Psoas muscle (tissue), 8 donors: Measurements from ENCODE around the gene METTL23. TPM values are rescaled to one million over a fixed set of nuclear protein-coding genes. Genes with fewer than 3 reads are reported as not detected.

ENCODE experiments used
- ATAC-seq, 4 donors: fragments of 200-7000 bp; cut with Tn5 transposase; one replicate each; pipeline ENCODE4 v1.9.1; 2020; ENCODE audit warnings: moderate library complexity in 3 of 4, mild to moderate bottlenecking in 2 of 4
- DNase-seq, 2 donors: peaks; one replicate each; pipeline ENCODE4 v3.0.0-alpha.2; 2020
- H3K27ac ChIP-seq: fragments of 200-600 bp; one replicate; pipeline ENCODE4 v1.8.0; 2022
- H3K27me3 ChIP-seq, 3 donors: fragments of 200-600 bp in 1 of 3; one replicate each; pipeline versions ENCODE4 v1.6.1 to v1.8.0; 2013 to 2022; ENCODE audit warnings: low read length in 2 of 3, mild to moderate bottlenecking in 2 of 3, moderate library complexity in 1 of 3; ENCODE audit not compliant: insufficient read depth in 3 of 3
- H3K36me3 ChIP-seq, 2 donors: fragments of 200-600 bp in 1 of 2; one replicate each; pipeline versions ENCODE4 v1.6.1 to v1.8.0; 2013 to 2022; ENCODE audit warnings: low read depth in 1 of 2, mild to moderate bottlenecking in 1 of 2, moderate library complexity in 1 of 2; ENCODE audit not compliant: insufficient read depth in 1 of 2
- H3K4me1 ChIP-seq: fragments of 200-600 bp; one replicate; pipeline ENCODE4 v1.8.0; 2022
- H3K4me3 ChIP-seq: fragments of 200-600 bp; one replicate; pipeline ENCODE4 v1.8.0; 2022; ENCODE audit warnings: mild to moderate bottlenecking
- H3K9me3 ChIP-seq: fragments of 200-600 bp; one replicate; pipeline ENCODE4 v1.8.0; 2022
- WGBS, 3 donors: extraction: QIAGEN DNeasy Blood & Tissue Kit; methylation state at CpG; one replicate each; pipeline versions ENCODE4 v1.1.6 to v1.1.7; 2013; 5-methylcytosine and 5-hydroxymethylcytosine counted together
- intact Hi-C, 2 donors: fragments of 100-400 bp; cut with DNase I; formaldehyde crosslinking; loops; one replicate each; pipeline versions ENCODE4 v1.11.0 to v1.14.2; 2022
- polyA plus RNA-seq, 3 donors: library from polyadenylated mRNA; stranded (reverse); fragments of 200-250 nt; gene quantifications; one replicate each; pipeline ENCODE4 v1.2.3, GENCODE V29; 2013
- total RNA-seq, 4 donors: library from RNA; stranded (reverse); fragmentation: NEBNext Ultra II Directional in 2 of 4; extraction: Animal tissue kit (Norgen Biotek cat#: 25700) in 2 of 4; gene quantifications; one replicate each; pipeline versions ENCODE4 v1.2.1 to v1.2.4, GENCODE V29; 2021 to 2023
- TF ChIP-seq, protein P1 (sequence below): fragments of 200-600 bp; IDR thresholded peaks from one replicate; pipeline ENCODE4 v1.8.0; 2022; ENCODE audit warnings: antibody characterized with exemption
- donor health status: healthy with polysubstance abuse.
- donor health status: DM: no; HTN: no; CAD: no; lungs with moderate emphysema.
- donor health status: Bipolar disorder and iron deficiency.
- donor health status: healthy.
- donor health status: DM: yes; HTN: yes; CAD: no.
- donor health status: DM: no; HTN: no; CAD: no.
- donor health status: DM: no; HTN: no; CAD: no.
- donor health status: DM: yes; HTN: yes; CAD: no.

Gene METTL23
- total and polyA plus RNA-seq, 7 donors = 19.0 to 54.0 (median 27.0) TPM

DNA sequence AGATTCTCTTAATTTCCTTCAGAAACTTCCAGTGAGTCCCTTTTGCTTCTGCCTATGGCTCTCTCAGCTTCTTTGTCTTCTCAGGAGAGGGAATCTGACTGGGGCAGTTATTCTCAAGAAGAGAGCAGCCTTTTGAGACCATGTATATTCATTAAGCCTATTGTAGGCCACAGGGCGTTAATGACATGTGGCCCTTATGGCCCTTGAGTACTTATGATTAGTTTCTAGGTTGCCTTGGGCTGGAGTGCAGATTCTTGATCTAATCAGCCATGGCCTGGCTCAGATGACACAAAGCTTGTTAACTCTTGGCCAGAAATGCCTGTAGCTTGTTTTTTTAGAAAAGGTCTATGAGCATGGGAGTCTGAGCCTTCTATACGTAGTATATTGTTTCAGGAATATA, 28.6 kb downstream of the METTL23 start:
- Histone ChIP-seq H3K4me1 (no peaks in the 10 kb centered on the region), H3K36me3 (peaks cover 4 to 79% of the 10 kb centered on the region in 2 donors), H3K9me3 (no peaks in the 10 kb centered on the region), H3K4me3 (no peak overlapping the region), H3K27me3 (no peaks in the 10 kb centered on the region), H3K27ac (no peak overlapping the region)
- intact Hi-C loops = no loop called here
- no peak for DNase-seq
- TF ChIP-seq, protein P1, sequence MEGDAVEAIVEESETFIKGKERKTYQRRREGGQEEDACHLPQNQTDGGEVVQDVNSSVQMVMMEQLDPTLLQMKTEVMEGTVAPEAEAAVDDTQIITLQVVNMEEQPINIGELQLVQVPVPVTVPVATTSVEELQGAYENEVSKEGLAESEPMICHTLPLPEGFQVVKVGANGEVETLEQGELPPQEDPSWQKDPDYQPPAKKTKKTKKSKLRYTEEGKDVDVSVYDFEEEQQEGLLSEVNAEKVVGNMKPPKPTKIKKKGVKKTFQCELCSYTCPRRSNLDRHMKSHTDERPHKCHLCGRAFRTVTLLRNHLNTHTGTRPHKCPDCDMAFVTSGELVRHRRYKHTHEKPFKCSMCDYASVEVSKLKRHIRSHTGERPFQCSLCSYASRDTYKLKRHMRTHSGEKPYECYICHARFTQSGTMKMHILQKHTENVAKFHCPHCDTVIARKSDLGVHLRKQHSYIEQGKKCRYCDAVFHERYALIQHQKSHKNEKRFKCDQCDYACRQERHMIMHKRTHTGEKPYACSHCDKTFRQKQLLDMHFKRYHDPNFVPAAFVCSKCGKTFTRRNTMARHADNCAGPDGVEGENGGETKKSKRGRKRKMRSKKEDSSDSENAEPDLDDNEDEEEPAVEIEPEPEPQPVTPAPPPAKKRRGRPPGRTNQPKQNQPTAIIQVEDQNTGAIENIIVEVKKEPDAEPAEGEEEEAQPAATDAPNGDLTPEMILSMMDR = no peak
- no peak for ATAC-seq
- 90 to 97% (median 96%) methylated on average over 2 of the region's 2 CpGs for WGBS, 3 donors

DNA sequence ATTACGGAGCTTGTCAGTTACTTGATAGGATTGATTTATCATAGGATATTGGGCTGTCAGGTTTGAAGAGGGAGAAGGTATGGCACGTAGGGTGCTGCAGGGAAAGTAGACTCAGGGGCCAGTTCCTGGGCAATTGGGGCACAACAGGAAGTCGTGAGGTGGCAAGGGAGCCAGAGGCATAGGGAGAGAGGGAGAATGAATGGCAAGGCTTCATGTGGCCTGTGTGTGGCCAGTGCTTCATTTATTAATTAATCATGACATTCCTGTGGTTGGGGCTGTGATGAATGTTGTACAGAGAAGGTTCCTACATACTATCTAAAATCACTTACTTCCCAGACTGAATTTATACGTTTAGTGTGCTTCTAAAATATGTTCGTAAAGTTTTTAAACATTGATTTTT, 30.6 kb downstream of the METTL23 start:
- Histone ChIP-seq H3K4me3 (no peak overlapping the region), H3K4me1 (no peaks in the 10 kb centered on the region), H3K9me3 (no peaks in the 10 kb centered on the region), H3K27me3 (no peaks in the 10 kb centered on the region), H3K27ac (no peak overlapping the region), H3K36me3 (peaks cover 4 to 86% of the 10 kb centered on the region in 2 donors)
- DNase-seq (no peak), ATAC-seq (no peak)
- intact Hi-C loops = no loop called here
- TF ChIP-seq, protein P1 = no peak
- WGBS, 3 donors = 92 to 95% (median 95%) methylated on average over 5 of the region's 5 CpGs

DNA sequence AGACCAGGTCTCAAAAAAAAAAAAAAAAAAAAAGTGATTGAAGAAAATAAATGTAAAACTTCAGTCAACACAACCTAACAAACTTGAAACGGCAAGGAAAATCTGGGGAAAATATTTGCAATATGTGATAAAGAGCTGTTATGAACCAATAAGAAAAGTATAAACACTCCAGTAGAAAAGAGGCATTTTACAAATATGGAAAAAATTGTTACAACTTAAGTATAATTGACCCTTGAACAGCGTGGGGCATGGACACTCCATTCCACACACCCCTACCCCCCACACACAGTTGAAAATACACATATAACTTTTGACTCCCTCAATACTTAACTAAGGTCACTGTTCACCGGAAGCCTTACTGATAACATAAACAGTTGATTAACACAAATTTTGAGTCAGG, 31.9 kb downstream of the METTL23 start:
- Histone ChIP-seq H3K27ac (no peak overlapping the region), H3K4me3 (no peak overlapping the region), H3K27me3 (no peaks in the 10 kb centered on the region), H3K36me3 (peaks cover 4 to 73% of the 10 kb centered on the region in 2 donors), H3K4me1 (no peaks in the 10 kb centered on the region), H3K9me3 (no peaks in the 10 kb centered on the region)
- no peak for DNase-seq
- no peak for ATAC-seq
- TF ChIP-seq, protein P1 = no peak
- 95 to 99% (median 96%) methylated on average over 3 of the region's 3 CpGs for WGBS, 3 donors
- intact Hi-C loops = no loop called here

DNA sequence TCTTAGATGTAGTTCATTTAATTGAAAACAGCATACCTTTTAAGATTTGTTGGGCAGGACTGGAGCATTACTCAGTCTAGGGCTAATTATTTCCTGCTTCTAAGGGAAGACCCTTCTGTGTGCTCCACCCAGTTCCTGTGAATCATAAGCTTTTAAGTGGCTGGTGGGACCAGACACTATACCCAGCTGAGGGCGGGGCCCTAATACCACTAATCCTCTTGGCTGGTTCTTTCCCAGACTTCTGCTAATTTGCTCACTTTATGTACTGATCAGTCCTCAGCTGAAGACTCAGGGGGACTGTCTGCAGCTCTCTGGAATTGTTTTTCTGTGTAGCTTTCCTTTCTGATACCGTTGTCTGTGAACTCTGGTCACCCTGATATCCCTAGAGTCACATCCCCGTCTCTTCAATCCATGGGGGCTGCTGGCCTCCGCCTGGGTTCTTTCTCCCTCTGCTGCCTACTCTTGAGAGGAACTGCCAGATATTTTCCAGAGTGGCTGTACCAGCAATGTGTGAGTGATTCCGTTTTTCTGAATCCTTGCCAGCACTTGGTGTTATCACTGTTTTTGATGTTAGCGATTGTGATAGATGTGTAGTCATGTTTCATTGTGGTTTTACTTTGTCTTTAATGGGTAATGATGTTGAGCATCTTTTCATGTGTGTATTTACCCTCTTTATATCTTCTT, 46.3 kb downstream of the METTL23 start:
- Histone ChIP-seq H3K9me3 (no peaks in the 10 kb centered on the region), H3K4me1 (no peaks in the 10 kb centered on the region), H3K4me3 (no peak overlapping the region), H3K27me3 (no peaks in the 10 kb centered on the region), H3K36me3 (peaks cover 7 to 98% of the 10 kb centered on the region in 2 donors), H3K27ac (no peak overlapping the region)
- peak in 2 of 4 donors; percentile 27 to 35 for ATAC-seq
- TF ChIP-seq, protein P1 = no peak
- no peak for DNase-seq
- intact Hi-C loops = no loop called here
- 61 to 64% (median 62%) methylated on average over 6 of the region's 6 CpGs for WGBS, 3 donors
